DMS 273 treated with DMSO at 0.1 percent for 48 hours (cell line): ENCODE results near the gene CYP26C1.

Experiments
- DNase-seq: peaks from one replicate; lab custom pipeline; 2025; lab: John Stamatoyannopoulos, UW

CYP26C1 gene, protein sequence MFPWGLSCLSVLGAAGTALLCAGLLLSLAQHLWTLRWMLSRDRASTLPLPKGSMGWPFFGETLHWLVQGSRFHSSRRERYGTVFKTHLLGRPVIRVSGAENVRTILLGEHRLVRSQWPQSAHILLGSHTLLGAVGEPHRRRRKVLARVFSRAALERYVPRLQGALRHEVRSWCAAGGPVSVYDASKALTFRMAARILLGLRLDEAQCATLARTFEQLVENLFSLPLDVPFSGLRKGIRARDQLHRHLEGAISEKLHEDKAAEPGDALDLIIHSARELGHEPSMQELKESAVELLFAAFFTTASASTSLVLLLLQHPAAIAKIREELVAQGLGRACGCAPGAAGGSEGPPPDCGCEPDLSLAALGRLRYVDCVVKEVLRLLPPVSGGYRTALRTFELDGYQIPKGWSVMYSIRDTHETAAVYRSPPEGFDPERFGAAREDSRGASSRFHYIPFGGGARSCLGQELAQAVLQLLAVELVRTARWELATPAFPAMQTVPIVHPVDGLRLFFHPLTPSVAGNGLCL

DNA sequence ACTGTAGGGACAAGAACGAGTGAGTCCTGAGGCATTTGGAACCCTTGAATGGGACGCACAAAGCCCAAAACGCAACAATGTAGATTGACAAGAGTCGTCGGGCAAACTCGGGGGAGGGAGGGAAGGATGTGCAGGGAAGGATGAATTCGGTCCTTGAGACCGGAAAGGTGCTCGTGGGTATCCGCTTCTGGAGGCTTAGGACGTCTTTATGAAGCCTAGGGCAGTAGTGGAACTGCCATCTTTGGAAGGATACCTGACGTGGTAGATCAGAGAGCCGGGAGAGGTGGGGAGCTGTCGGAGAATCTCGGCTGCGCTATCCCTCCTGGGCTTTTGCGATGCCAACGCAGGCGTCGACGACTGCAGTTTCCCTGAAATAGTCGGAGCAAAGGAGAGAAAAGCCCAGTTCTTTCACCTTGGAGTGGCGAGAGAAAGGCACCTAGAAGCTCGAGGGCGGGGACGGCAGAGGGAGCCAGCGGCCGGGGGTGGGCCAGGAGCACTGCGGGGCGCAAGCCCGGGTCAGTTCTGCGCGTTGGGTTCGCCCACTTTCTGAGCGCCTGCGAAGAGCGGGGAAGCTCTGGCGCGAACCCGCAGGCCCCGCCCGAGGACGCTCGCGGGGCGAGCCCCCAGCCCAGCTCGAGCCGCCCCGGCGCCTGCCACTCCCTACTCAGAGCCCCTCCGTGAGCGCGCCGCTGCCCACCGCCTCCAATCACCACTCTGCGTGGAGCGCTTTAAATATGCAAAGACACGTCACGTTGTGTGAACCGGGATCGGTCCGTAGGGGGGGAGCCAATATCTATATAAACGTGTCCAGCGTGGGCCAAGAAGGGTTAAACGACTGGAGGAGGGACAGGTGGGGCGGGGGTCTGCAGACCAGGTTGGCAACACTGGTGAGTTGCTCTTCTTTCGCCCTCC, at the start of gene CYP26C1:
CYP26C1 (plus strand) TSS at position 824 of the 912 bp plus-strand sequence. CDS start 466 bp downstream, outside the sequence.
- no peak for DNase-seq

DNA sequence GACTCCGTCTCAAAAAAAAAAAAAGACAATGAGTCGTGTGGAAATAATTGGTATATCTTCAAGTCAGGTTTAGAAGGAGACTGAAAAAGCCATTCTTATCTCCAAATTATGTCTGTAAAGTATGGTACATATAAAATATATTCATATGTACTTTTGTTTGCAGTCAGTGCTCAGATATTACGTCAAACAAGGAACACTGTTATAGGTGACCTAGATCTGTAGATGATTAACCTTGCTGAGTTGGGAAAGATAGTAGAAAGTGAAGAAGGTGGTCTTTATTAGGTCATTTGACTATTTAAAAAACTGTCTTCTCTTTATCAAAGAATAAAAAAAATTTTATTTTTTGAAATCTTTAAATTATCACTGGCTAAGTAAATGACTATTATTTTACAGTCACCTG, 44.9 kb upstream of the CYP26C1 start:
- DNase-seq, result no peak

DNA sequence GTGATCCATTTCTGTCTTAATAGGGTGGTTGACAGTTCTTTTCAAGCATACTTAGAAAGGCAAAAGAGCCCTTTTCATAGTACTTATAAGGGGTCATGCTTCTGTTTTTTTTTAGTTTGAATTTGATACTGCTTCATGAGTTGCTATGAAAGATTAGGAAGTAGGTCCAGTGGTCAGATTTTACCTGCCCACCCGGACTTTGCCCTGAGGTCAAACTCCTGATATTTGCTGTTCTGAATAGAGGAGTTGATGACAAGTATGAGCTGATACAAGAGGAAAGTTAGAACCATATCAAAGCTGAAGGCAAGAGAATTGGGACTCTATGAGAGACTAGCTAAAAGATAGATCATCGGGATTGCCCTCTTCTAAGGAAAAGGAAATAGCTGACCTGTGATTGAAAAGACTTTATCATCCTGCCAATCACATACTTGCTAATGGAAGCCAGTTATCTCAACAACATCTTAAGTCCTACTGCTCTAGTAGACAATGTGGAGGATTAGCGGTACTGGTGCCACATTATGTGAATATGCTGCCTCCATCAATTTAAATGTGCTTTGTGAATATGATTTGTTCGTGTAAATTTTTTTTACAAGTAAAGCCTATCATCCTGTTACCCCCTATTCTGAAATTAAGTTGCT, 37.5 kb upstream of the CYP26C1 start:
- no peak for DNase-seq

DNA sequence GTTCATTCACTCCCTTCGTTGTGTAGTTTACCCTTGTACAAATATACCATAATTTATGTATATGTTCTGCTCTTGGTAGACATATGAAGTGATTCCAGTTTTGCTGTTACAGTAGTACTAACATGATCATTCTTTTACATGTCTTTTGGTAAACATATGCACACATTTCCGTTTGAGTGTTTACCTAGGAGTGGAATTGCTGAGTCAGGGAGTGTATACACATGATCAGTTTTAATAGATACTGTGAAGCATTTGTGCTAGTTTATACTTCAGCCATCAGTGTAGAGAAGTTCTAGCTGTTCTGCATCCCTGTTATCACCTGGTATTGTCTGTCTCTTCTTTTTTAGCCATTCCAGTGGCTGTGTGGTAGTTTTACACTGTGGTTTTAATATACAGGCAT, 34.5 kb upstream of the CYP26C1 start:
- DNase-seq, result no peak

DNA sequence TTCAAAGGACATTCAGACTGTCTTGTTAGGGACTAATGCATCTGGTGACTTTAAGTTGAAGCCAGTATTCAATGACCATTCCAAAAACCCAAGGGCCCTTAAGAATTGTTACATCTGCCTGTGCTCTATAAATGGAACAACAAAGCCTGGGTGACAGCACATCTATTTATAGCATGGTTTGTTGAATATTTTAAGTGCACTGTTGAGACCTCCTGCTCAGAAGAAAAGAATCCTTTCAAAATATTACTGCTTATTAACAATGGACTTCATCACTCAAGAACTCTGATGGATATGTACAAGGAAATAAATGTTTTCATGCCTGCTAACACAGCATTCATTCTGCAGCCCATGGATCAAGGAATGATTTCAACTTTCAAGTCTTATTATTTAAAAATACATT, 33.1 kb upstream of the CYP26C1 start:
- no peak for DNase-seq

DNA sequence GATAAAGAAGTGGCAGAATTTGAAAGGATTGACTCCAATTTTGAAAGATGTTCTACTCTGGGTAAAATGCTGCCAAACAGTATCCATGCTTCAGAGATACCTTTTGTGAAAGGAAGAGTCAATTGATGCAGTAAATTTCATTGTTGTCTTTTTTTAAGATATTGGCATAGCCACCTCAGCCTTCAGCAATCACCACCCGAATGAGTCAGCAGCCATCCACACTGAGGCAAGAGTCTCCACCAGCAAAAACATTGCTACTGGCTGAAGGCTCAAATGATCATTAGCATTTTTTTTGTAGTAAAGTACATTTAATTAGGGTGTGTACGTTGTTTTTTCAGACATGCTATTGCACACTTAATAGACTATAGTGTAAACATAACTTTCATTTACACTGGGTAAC, 31.7 kb upstream of the CYP26C1 start:
- DNase-seq, result no peak

DNA sequence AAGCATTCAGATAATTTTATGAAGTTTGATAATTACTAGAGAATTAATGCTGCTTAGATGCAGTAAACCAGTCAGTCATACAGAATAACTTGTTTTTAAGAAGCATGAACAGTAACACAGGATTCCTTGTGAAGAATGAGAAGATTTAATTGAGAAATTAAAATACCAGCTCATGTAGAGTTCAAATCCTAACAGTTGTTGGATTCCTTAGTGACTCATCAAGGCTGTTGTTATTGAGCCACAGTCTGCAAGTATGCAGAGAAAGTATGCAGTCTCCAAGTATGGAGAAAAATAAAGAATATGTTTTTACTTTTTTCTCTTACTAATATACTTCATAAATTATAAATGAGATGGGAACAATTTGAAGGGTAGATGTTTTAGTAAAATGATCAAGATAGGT, 30.2 kb upstream of the CYP26C1 start:
- DNase-seq, result no peak

DNA sequence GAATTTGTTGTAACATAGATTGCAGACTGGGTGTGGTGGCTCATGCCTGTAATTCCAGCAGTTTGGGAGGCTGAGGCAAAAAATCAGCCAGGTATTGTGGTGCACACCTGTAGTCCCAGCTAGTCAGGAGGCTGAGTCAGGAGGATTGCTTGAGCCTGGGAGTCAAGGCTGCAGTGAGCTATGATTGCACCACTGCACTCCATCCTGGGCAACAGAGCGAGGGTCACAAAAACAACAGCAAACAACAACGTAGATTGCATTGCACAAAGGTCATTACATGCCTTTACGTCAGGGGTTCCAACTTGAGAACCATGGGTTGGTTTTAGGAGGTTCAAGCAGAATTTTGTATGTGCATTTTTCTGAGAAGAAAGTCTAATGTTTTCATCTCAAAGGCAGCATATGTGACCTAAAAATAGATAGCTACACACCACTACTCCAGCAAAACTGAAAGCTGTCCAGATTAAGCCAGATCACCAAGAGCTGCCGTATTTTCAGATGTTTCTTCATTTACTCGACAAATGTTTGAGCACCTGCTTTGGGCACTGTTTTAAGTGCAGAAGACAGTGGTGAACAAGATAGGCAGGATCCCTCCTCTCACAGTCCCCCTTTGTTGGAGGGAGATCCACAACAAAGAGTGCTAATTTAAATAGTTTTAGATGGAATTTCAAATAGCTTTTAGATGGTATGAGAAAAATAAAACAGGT, 28.3 kb upstream of the CYP26C1 start:
- DNase-seq, result no peak

DNA sequence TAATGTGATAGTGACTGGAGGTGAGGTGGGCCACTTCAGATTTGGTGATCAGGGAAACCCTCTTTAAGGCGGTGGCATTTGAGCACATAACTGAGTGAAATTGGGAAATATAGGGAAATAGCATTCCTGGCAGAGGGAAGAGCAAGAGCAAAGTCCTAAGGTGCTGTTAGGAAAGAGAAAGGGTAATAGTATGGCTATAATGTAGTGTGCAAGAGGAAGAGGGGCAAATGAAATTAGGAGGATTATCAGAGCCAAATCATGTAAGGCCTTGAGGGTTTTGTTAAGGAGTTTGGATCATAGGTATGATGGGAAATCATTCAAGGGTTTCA, 27.8 kb upstream of the CYP26C1 start:
- DNase-seq, result no peak

DNA sequence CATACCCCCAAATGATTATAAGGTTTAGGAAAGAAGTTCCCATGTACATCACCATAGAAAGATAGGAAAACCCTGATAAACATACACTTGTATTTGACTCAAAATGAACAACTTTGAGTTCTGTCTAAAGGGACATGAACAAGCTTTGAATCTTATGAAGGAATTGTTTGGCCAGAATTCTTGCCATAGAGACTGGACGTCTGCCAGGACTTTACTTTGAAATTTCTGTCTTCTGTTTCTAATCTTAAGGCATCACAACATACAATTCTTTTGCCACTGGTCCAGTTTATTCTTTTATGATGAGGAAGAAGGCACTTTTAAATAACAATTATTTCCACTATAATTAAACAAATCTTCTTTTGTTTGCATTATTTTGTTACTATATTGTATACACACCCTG, 26.2 kb upstream of the CYP26C1 start:
- no peak for DNase-seq

DNA sequence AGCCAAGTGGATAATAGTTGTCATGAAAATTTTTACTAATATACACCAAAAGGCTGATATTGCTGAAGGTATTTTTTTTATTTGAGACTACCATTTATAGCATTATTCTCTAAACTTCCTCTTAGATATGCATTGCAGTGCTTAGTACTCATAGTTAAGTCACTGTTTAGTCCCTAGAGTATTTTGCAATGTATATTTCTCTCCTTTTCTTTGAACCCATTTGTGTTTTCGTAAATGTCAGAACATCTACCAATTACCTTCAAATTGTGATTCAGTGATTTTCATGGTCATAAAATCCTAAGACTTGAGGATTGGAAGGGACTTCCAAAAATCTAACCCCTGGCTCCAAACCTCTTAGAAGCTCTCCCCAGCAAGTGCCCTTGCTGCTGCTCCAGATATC, 21.5 kb upstream of the CYP26C1 start:
- no peak for DNase-seq

DNA sequence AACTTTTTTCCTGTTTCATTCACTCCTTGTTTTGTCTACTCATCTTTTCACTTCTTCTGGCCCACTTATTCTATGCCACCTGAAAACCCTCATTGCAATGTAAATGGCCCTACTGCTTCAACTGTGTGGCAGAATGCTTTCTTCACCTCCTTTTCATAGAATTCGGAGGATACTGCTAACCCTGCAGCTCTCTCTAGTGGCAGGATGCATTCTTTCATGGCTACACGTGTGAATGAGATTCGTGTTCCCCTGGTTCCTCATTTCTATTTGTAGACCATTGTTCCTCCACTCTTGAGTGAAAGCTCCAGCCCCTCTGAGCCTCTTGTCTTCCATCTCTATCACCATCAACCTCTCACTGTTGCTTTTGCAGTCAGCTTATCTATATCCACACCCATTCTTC, 20.9 kb upstream of the CYP26C1 start:
- no peak for DNase-seq

DNA sequence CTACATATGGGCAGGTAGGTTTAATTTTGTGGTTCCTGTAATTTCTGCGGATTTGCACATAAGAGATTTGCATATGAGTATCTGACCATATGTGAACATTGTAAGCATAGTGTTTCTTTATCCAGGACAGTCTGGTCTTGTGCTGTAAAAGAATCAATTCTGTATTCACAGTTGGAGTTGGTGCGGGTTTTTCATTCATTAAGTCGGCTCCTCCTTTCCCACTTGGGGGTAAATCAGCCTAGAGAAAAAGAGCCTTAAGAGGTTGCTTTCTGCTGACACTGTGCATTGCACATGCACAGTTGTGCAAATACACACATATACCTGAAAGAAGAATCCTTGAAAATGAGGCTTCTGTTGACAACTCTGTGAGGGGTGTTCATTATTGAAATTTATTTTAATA, 6.1 kb upstream of the CYP26C1 start:
- DNase-seq, result no peak

DNA sequence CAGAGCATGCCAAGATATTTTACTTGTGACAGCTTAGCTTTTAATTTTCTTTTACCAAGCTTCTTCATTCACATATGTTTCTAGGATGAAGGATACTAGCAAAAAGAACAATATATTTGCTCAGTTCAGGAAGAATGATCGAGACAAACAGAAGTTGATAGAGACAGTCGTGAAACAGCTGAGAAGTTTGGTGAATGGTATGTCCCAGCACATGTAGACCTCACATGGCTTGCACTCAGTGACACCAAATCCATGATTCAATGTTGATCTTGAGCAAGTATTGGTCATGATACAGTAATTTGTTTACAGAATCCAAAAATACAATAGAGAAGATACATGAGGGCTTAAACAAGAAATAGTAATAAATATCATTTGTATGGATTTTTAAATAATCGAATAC, 2.5 kb upstream of the CYP26C1 start:
- DNase-seq, result no peak

DNA sequence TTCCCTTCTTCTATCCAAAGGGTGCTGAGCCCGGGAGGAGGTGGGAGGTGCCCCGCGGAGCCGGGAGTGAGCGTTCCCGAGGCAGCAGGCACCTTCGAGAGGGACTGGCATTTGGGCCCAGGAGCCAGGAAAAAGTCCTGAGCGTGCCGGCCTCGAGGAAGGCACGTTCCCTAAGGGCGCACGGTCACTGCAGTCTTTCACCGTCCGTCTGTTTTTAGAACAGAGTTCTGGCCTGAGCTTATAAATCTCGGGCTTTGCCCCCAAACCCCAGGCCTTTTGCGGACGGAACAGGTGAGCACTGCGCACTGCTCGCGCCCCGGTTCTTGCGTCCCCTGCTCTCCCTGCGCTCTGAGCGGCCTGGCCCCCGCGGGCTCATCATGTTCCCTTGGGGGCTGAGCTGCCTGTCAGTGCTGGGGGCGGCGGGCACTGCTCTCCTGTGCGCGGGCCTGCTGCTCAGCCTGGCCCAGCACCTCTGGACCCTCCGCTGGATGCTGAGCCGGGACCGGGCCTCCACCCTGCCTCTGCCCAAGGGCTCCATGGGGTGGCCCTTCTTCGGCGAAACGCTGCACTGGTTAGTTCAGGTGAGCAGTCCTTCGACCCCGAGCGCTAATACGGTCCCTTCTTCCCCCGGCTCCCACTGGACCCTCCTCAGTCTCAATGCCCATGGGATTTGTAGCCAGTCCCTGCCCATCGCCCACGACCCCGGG, 442 bp downstream of the CYP26C1 start:
- no peak for DNase-seq

DNA sequence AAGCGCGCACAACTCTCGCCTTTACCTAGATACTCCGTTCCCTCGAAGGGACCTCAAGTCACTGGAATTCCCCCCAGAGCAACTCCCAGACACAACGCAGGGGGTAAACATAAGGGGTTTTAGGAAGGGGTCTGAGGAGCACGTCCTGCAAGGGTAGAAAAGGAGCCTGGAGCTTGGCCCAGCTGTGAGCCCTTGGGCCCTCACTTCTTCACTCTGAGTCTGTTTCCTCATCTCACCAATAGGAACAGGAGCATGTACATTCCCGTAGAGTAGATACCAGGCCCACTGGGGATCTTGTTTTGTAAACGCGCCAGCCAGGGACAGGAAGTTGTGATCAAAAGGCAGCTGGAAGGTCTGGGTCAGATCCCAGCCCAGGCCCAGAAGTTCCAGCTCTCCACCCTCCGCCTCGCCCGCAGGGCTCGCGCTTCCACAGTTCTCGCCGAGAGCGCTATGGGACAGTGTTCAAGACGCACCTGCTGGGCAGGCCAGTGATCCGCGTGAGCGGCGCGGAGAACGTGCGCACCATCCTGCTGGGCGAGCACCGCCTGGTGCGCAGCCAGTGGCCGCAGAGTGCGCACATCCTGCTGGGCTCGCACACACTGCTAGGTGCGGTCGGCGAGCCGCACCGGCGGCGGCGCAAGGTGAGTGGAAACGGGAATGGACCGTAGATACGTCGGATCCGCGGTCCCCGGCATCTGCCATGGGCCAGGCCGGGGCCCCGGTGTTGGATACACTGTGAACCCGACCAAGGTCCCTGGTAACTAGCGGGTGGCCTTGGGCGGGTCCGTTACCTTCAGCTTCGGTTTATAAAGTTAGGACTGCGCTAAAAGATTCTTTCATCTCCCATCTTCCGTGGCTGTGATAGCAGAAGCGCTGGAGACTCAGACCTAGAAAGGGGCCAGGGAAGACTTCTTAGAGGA, 1.3 kb downstream of the CYP26C1 start:
- no peak for DNase-seq

DNA sequence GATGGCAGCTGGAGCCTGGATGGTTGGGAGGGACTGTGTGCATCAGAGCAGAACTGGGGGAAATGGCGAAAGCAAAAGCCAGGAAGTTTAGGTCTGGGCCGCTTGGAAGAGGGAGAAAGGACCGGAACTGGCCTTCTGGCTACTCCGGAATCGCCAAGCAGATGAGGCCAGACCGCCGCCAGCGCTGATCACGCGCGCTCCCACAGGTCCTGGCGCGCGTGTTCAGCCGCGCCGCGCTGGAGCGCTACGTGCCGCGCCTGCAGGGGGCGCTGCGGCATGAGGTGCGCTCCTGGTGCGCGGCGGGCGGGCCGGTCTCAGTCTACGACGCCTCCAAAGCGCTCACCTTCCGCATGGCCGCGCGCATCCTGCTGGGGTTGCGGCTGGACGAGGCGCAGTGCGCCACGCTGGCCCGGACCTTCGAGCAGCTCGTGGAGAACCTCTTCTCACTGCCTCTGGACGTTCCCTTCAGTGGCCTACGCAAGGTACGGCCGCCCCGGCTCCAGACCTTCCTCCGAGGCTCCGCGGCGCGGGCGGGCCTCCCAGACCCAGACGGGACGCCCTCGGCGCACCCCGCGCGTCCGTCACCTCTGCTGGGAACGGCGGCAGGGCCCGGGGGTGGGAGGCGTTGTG, 2.0 kb downstream of the CYP26C1 start:
- DNase-seq, result no peak

DNA sequence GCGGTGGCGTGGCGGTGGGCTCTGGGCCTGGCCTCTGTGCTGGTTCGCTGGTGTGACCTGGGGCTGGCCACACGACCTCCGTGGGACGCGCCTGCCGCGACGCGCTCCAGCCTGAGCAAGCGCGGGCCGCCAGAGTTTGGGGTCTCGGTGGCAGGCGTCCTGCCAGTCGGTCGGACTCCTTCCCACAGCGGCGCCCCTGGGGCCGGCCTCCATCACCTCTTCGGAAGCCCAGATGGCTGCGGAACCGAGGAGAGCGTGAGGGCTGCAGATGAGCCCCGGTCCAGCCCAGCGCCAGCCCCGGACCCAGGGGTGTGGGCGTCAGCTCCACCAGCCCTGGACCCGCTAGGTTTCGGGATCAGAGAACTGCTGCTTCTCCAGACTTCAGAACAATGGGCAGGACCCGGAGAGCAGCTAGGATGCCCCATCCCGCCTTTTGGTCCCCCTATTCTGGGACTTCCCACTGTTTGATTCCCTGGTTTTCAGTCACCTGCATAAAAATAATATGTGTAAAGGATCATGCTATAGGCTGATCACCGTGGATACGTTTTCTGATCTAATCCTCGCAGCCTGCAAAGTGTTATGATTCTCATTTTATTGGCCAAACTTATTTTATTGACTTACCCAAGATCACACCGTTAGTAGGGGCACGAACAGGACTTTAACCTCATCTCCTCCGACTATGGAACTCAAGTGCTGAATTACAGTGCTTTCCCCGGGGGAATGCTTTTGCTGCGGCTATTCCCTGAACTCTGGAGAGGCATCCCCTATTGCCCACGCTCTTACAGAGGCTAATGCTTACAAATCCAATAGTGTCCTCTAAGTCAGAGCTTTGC, 2.8 kb downstream of the CYP26C1 start:
- DNase-seq, result no peak
